Testis (tissue), 3 donors: ENCODE results near the gene SLC9A9. TPM values are rescaled to one million over a fixed set of nuclear protein-coding genes. Genes with fewer than 3 reads are reported as not detected.

ENCODE experiments used
- DNase-seq: peaks from one replicate; pipeline ENCODE4 v3.0.0-alpha.2; 2019
- H3K27ac ChIP-seq, 2 donors: fragments of 200-600 bp; sonication (generic); one replicate each; pipeline ENCODE4 v1.5.1; 2019
- H3K27me3 ChIP-seq: fragments of 200-600 bp; sonication (generic); one replicate; pipeline ENCODE4 v1.5.1; 2019
- H3K36me3 ChIP-seq: fragments of 200-600 bp; sonication (generic); one replicate; pipeline ENCODE4 v1.5.1; 2017; ENCODE audit warnings: low read depth; ENCODE audit errors: missing control alignments
- H3K4me1 ChIP-seq: fragments of 200-600 bp; sonication (generic); one replicate; pipeline ENCODE4 v1.5.1; 2019
- H3K4me3 ChIP-seq, 2 donors: fragments of 200-600 bp; sonication (generic); one replicate each; pipeline ENCODE4 v1.5.1; 2017 to 2019
- H3K9me3 ChIP-seq: fragments of 200-600 bp; sonication (generic); one replicate; pipeline ENCODE4 v1.5.1; 2017
- POLR2A ChIP-seq: fragments of 450-650 bp; IDR thresholded peaks from one replicate; pipeline ENCODE4 v1.6.1; 2017; ENCODE audit warnings: antibody characterized with exemption, mild to moderate bottlenecking, moderate library complexity
- WGBS, 2 donors: methylation state at CpG; one replicate each; pipeline ENCODE4 v1.1.5; 2018; 5-methylcytosine and 5-hydroxymethylcytosine counted together
- intact Hi-C: fragments of 100-400 bp; cut with DNase I; formaldehyde crosslinking; loops from one replicate; pipeline ENCODE4 v1.15.1; 2023; ENCODE audit warnings: low total_unique reads
- polyA plus RNA-seq: library from polyadenylated mRNA; stranded (reverse); fragments of 350-450 nt; fragmentation: Illumina TruSeq; extraction: RNeasy Lipid Tissue Mini Kit (QIAGEN cat#74804); gene quantifications from one replicate; pipeline ENCODE4 v1.2.3, GENCODE V29; 2014; ENCODE audit warnings: low read depth, low replicate concordance; ENCODE audit not compliant: insufficient read depth
- total RNA-seq, 2 donors: library from RNA; depleted of rRNA; stranded (reverse); fragments of >200 nt; gene quantifications; one replicate each; pipeline ENCODE4 v1.2.3, GENCODE V29; 2016
- TF ChIP-seq, protein P1 (sequence below), 3 experiments: fragments of 450-650 bp in 2 of 3; fragments of 200-600 bp in 1 of 3; sonication (generic) in 1 of 3; IDR thresholded peaks; one replicate each; pipeline ENCODE4 v1.5.1; 2016 to 2019; ENCODE audit warnings: antibody characterized with exemption in 3 of 3, mild to moderate bottlenecking in 2 of 3, moderate library complexity in 1 of 3

SLC9A9 gene
- total and polyA plus RNA-seq, 3 donors from 2014 or later = 2.7 to 6.6 (median 4.3) TPM

DNA sequence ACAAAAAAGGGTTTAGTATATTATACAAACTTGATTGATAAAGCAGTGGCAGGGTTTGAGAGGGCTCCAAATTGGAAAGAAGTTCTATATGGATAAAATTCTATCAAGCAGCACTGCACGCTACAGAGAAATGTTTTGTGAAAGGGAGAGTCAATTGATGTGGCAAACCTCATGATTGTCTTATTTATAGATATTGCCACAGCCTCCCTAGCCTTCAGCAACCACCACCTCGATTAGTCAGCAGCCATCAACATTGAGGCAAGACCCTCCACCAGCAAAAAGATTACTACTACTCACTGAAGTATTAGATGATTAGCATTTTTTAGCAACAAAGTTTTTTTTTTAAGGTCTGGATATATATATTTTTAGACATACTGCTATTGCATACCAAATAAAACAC is 432.0 kb downstream of the SLC9A9 start:
- H3K4me3 ChIP-seq = no peak overlapping the region
- H3K27ac ChIP-seq = no peak overlapping the region
- H3K4me1 ChIP-seq = no peaks in the 10 kb centered on the region
- DNase-seq = no peak
- intact Hi-C loops = no loop called here
- H3K27me3 ChIP-seq = no peaks in the 10 kb centered on the region
- WGBS, 2 donors = 96 to 97% methylated on average over 2 of the region's 2 CpGs
- H3K9me3 ChIP-seq = no peaks in the 10 kb centered on the region
- TF ChIP-seq POLR2A = no peak
- TF ChIP-seq, protein P1, sequence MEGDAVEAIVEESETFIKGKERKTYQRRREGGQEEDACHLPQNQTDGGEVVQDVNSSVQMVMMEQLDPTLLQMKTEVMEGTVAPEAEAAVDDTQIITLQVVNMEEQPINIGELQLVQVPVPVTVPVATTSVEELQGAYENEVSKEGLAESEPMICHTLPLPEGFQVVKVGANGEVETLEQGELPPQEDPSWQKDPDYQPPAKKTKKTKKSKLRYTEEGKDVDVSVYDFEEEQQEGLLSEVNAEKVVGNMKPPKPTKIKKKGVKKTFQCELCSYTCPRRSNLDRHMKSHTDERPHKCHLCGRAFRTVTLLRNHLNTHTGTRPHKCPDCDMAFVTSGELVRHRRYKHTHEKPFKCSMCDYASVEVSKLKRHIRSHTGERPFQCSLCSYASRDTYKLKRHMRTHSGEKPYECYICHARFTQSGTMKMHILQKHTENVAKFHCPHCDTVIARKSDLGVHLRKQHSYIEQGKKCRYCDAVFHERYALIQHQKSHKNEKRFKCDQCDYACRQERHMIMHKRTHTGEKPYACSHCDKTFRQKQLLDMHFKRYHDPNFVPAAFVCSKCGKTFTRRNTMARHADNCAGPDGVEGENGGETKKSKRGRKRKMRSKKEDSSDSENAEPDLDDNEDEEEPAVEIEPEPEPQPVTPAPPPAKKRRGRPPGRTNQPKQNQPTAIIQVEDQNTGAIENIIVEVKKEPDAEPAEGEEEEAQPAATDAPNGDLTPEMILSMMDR (IDR thresholded peaks at IDR 0.05) = no peak
- no peaks in the 10 kb centered on the region for H3K36me3 ChIP-seq

DNA sequence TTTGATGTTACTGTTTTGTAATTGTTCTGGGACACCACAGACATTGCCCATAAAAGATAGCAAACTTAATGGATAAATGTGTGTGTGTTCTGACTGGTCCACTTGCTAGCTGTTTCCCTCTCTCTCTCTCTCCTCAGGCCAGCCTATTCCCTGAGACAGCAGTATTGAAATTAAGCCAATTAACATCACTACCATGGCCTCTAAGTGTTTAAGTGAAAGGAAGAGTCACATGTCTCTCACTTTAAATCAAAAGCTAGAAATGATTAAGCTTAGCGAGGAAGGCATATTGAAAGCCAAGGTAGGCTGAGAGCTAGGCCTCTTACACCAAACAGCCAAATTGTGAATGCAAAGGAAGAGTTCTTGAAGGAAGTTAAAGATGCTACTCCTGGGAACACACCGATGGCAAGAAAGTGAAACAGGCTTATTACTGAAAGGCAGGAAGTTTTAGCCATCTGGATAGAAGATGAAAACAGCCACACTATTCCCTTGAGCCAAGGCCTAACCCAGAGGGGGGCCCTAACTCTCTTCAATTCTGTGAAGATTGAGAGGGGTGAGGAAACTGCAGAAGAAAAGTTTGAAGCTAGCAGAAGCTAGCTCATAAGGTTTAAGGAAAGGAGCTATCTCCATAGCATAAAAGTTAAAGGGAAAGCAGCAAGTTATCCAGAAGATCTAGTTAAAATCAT is 433.6 kb downstream of the SLC9A9 start:
- Histone ChIP-seq H3K4me1 (no peaks in the 10 kb centered on the region), H3K27me3 (no peaks in the 10 kb centered on the region), H3K4me3 (no peak overlapping the region), H3K36me3 (no peaks in the 10 kb centered on the region), H3K9me3 (no peaks in the 10 kb centered on the region), H3K27ac (no peak overlapping the region)
- intact Hi-C loops = no loop called here
- DNase-seq = no peak
- WGBS, 2 donors = 64 to 65% methylated on average over 2 of the region's 2 CpGs
- TF ChIP-seq, protein P1 (IDR thresholded peaks at IDR 0.05) = no peak
- no peak for TF ChIP-seq POLR2A

DNA sequence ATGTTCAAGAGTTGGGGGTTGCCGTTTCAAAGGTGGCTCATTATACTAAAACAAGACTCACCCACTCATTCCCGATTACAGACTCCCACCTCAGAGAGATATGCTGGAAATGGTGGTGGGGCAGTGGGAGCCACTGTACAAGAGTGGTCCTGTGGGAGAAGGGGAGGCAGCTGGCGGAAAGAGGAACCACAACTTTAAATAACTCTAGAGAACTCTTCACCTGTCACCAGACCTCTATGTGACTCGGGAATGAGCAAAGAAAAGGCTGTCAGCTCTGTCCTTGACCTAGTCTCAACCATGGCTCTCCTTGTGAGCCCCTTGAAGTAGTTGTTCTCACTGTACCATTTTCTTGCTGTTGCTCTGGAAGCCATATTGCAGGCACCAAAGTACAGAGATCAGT is 434.9 kb downstream of the SLC9A9 start:
- no peaks in the 10 kb centered on the region for H3K27me3 ChIP-seq
- no peaks in the 10 kb centered on the region for H3K9me3 ChIP-seq
- no peak for DNase-seq
- TF ChIP-seq, protein P1 (IDR thresholded peaks at IDR 0.05) = no peak
- TF ChIP-seq POLR2A = no peak
- H3K4me3 ChIP-seq = no peak overlapping the region
- H3K36me3 ChIP-seq = no peaks in the 10 kb centered on the region
- 66 to 88% methylated on average over 4 of the region's 4 CpGs for WGBS, 2 donors
- H3K27ac ChIP-seq = no peak overlapping the region
- no peaks in the 10 kb centered on the region for H3K4me1 ChIP-seq
- intact Hi-C loops = no loop called here

DNA sequence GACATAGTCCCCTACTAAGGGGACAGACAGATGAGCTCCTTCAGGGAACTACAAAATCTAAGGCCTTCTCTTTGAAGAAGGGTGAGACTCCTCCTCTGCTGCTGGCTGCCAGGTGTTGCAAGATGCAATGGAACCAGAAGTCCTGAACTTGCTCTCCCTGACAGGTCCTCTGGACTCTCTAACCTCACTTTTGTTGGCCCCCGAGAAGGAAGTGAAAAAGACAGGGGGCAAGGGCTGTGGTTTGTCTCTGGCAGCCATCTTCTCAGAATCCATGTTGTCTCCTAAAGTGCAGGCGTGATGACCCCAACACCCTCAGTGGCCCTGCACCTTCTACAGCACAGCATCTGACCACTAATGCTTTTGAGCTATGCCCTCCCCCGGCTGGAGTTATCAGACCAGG is 436.2 kb downstream of the SLC9A9 start:
- 91 to 95% methylated on average over 3 of the region's 3 CpGs for WGBS, 2 donors

More for the DNA sequence above, 436.2 kb downstream of the SLC9A9 start:
- H3K36me3 ChIP-seq = no peaks in the 10 kb centered on the region
- H3K9me3 ChIP-seq = no peaks in the 10 kb centered on the region
- no peak for DNase-seq
- intact Hi-C loops = no loop called here
- TF ChIP-seq, protein P1 (IDR thresholded peaks at IDR 0.05) = no peak
- TF ChIP-seq POLR2A = no peak
- H3K27me3 ChIP-seq = no peaks in the 10 kb centered on the region
- no peak overlapping the region for H3K4me3 ChIP-seq
- H3K4me1 ChIP-seq = no peaks in the 10 kb centered on the region
- H3K27ac ChIP-seq = no peak overlapping the region
